ENCODE data around the gene RBL2. TPM values are rescaled to one million over a fixed set of nuclear protein-coding genes. Genes with fewer than 3 reads are reported as not detected.
"Not testable (repeated sequence)": the region's sequence is repeated elsewhere in the genome, so short reads cannot be mapped to it uniquely, and the experiment has no call there.

RBL2 gene
- polyA plus RNA-seq, 3 donors, result 67.7 to 112 (median 77.6) TPM

GRCh38 chr16:53503270-53503923, 69.1 kb downstream of the RBL2 start:
- DNase-seq, result peak; percentile 100

GRCh38 chr16:53503991-53504663, 69.9 kb downstream of the RBL2 start:
- DNase-seq, result peak; percentile 62

- DNase-seq, result no peak
Measured at GRCh38 chr16:53504665-53505064, 70.4 kb downstream of the RBL2 start.

GRCh38 chr16:53506254-53506653, 72.0 kb downstream of the RBL2 start:
- no peak for DNase-seq

GRCh38 chr16:53507464-53508179, 73.4 kb downstream of the RBL2 start:
- no peak for DNase-seq

- peak; percentile 61 for DNase-seq
Measured at GRCh38 chr16:53509906-53510703, 75.8 kb downstream of the RBL2 start.

- no peak for DNase-seq
Measured at GRCh38 chr16:53510704-53511070, 76.4 kb downstream of the RBL2 start.

- DNase-seq, result no peak
Measured at GRCh38 chr16:53511084-53511402, 76.8 kb downstream of the RBL2 start.

- DNase-seq, result no peak
Measured at GRCh38 chr16:53511403-53512280, 77.4 kb downstream of the RBL2 start.

- DNase-seq, result not testable (repeated sequence)
Measured at GRCh38 chr16:53512795-53513194, 78.5 kb downstream of the RBL2 start.

- no peak for DNase-seq
Measured at GRCh38 chr16:53515259-53515658, 81.0 kb downstream of the RBL2 start.

- DNase-seq, result no peak
Measured at GRCh38 chr16:53515811-53516210, 81.5 kb downstream of the RBL2 start.

GRCh38 chr16:53517851-53518250, 83.6 kb downstream of the RBL2 start:
- DNase-seq, result no peak

GRCh38 chr16:53518550-53519416, 84.5 kb downstream of the RBL2 start:
- no peak for DNase-seq

GRCh38 chr16:53519417-53520091, 85.3 kb downstream of the RBL2 start:
- DNase-seq, result no peak

GRCh38 chr16:53523126-53523804, 89.0 kb downstream of the RBL2 start:
- no peak for DNase-seq

GRCh38 chr16:53523971-53524548, 89.8 kb downstream of the RBL2 start:
- DNase-seq, result no peak

- DNase-seq, result no peak
Measured at GRCh38 chr16:53528797-53529196, 94.5 kb downstream of the RBL2 start.

- DNase-seq, result no peak
Measured at GRCh38 chr16:53529513-53529912, 95.2 kb downstream of the RBL2 start.

Measured in renal pelvis (tissue), 4 donors.